DOHH2 (cell line): ENCODE measurements around the gene SULT4A1.

Experiments
- H3F3A ChIP-seq: fragments of 200-600 bp; sonication (generic), shearing (Covaris generic); 2 replicates; pipeline ENCODE4 v1.6.0; 2016; ENCODE audit warnings: antibody characterized with exemption, mild to moderate bottlenecking; ENCODE audit not compliant: control insufficient read depth, insufficient read depth
- H3K27ac ChIP-seq: fragments of 200-600 bp; sonication (generic); 2 replicates; pipeline ENCODE4 v1.5.1; 2014; ENCODE audit warnings: low read depth, mild to moderate bottlenecking, low read length, moderate library complexity
- H3K27me3 ChIP-seq: fragments of 200-600 bp; sonication (generic); 2 replicates; pipeline ENCODE4 v1.6.1; 2014; ENCODE audit warnings: mild to moderate bottlenecking, low read length, mixed read lengths; ENCODE audit not compliant: control insufficient read depth
- H3K36me3 ChIP-seq: fragments of 200-600 bp; sonication (generic); 2 replicates; pipeline ENCODE4 v1.6.1; 2014; ENCODE audit warnings: mild to moderate bottlenecking, low read length, moderate library complexity, mixed read lengths; ENCODE audit not compliant: control insufficient read depth
- H3K4me1 ChIP-seq: fragments of 200-600 bp; sonication (generic); 2 replicates; pipeline ENCODE4 v1.6.1; 2014; ENCODE audit warnings: mild to moderate bottlenecking, low read length, mixed read lengths; ENCODE audit not compliant: control insufficient read depth
- H3K4me2 ChIP-seq: fragments of 200-600 bp; sonication (generic); 2 replicates; pipeline ENCODE4 v1.6.0; 2014; ENCODE audit warnings: mild to moderate bottlenecking, low read length, moderate library complexity
- H3K4me3 ChIP-seq: fragments of 200-600 bp; sonication (generic); 2 replicates; pipeline ENCODE4 v1.5.1; 2014; ENCODE audit warnings: mild to moderate bottlenecking, low read length, mixed read lengths
- H3K79me2 ChIP-seq: fragments of 200-600 bp; sonication (generic); 2 replicates; pipeline ENCODE4 v1.6.1; 2014; ENCODE audit warnings: mild to moderate bottlenecking, low read length, mixed read lengths; ENCODE audit not compliant: control insufficient read depth
- H3K9me2 ChIP-seq: fragments of 200-600 bp; sonication (generic); replicated peaks from 2 replicates; pipeline ENCODE4 v1.6.1; 2014; ENCODE audit warnings: mild to moderate bottlenecking, low read length, mixed read lengths; ENCODE audit not compliant: control insufficient read depth
- H3K9me3 ChIP-seq: fragments of 200-600 bp; sonication (generic); 2 replicates; pipeline ENCODE4 v1.6.1; 2014; ENCODE audit warnings: antibody characterized with exemption, low read length, mixed read lengths; ENCODE audit not compliant: control insufficient read depth, insufficient read depth
- H4K20me1 ChIP-seq: fragments of 200-600 bp; sonication (generic); 2 replicates; pipeline ENCODE4 v1.6.0; 2014; ENCODE audit warnings: low read depth, mild to moderate bottlenecking, antibody characterized with exemption, low read length, moderate library complexity; ENCODE audit not compliant: control insufficient read depth, insufficient read depth
- CTCF ChIP-seq: fragments of 200-600 bp; sonication (generic); IDR thresholded peaks from one replicate; pipeline ENCODE4 v1.5.1; 2014; ENCODE audit warnings: antibody characterized with exemption, mild to moderate bottlenecking, low read depth, low read length; ENCODE audit not compliant: poor library complexity, severe bottlenecking
- EZH2phosphoT487 ChIP-seq: fragments of 200-600 bp; sonication (generic); IDR thresholded peaks from 2 replicates; pipeline ENCODE4 v1.6.1; 2017; ENCODE audit warnings: borderline replicate concordance, mild to moderate bottlenecking, antibody characterized with exemption, low read length, moderate library complexity, mixed read lengths

SULT4A1 gene

GRCh38 chr22:43825651-43826050, 36.7 kb downstream of the SULT4A1 start:
- Histone ChIP-seq H4K20me1 (0 out of 2 replicates have a peak, but pooled peaks cover 3% of the 10 kb centered on the region), H3K4me2 (no peak overlapping the region), H3K9me3 (no peaks in the 10 kb centered on the region), H3K36me3 (no peaks in the 10 kb centered on the region), H3F3A (no peaks in the 10 kb centered on the region), H3K4me3 (no peak overlapping the region), H3K27ac (no peak overlapping the region), H3K4me1 (no peaks in the 10 kb centered on the region), H3K27me3 (no peaks in the 10 kb centered on the region), H3K79me2 (no peaks in the 10 kb centered on the region), H3K9me2 (no peaks in the 10 kb centered on the region)
- TF ChIP-seq EZH2phosphoT487 (no peak), CTCF (no peak)

- Histone ChIP-seq H3F3A (no peaks in the 10 kb centered on the region), H3K79me2 (no peaks in the 10 kb centered on the region), H3K4me1 (no peaks in the 10 kb centered on the region), H4K20me1 (0 out of 2 replicates have a peak, but pooled peaks cover 3% of the 10 kb centered on the region), H3K27ac (no peak overlapping the region), H3K36me3 (no peaks in the 10 kb centered on the region), H3K9me3 (no peaks in the 10 kb centered on the region), H3K4me2 (no peak overlapping the region), H3K4me3 (no peak overlapping the region), H3K9me2 (no peaks in the 10 kb centered on the region), H3K27me3 (no peaks in the 10 kb centered on the region)
- no peak for TF ChIP-seq EZH2phosphoT487
- TF ChIP-seq CTCF: no peak
These were observed 37.4 kb downstream of the SULT4A1 start for GRCh38 chr22:43824724-43825420.

GRCh38 chr22:43823911-43824665, 38.2 kb downstream of the SULT4A1 start:
- Histone ChIP-seq H3K36me3 (no peaks in the 10 kb centered on the region), H3K79me2 (no peaks in the 10 kb centered on the region), H3K27ac (no peak overlapping the region), H3K4me1 (no peaks in the 10 kb centered on the region), H3K4me2 (no peak overlapping the region), H3K9me3 (no peaks in the 10 kb centered on the region), H3F3A (no peaks in the 10 kb centered on the region), H3K4me3 (no peak overlapping the region), H4K20me1 (0 out of 2 replicates have a peak, but pooled peaks cover 3% of the 10 kb centered on the region), H3K9me2 (no peaks in the 10 kb centered on the region), H3K27me3 (no peaks in the 10 kb centered on the region)
- TF ChIP-seq CTCF (no peak), EZH2phosphoT487 (no peak)
